HL-60 (cell line): ENCODE measurements around the gene CTR9.
A peak's percentile ranks its signal among the peaks of the same experiment; 100 is the strongest.

ENCODE experiments used
- DNase-seq, 2 experiments: peaks; one replicate each; pipeline ENCODE4 v3.0.0-alpha.2; 2010 to 2020; ENCODE audit warnings: low read depth in 1 of 2, low spot score in 1 of 2
- H3K27ac ChIP-seq: fragments of 250-450 bp; sonication (Bioruptor Pico); replicated peaks from 2 replicates; pipeline ENCODE4 v1.5.1; 2020; ENCODE audit warnings: mild to moderate bottlenecking, moderate library complexity
- H3K27me3 ChIP-seq: fragments of 250-450 bp; sonication (Bioruptor Pico); 2 replicates; pipeline ENCODE4 v1.5.1; 2021; ENCODE audit warnings: mild to moderate bottlenecking, moderate library complexity; ENCODE audit not compliant: insufficient read depth, poor library complexity, severe bottlenecking
- H3K4me3 ChIP-seq: replicated peaks from 2 replicates; pipeline ENCODE4 v1.5.1; 2011; ENCODE audit warnings: mild to moderate bottlenecking, control low read depth, low read length; ENCODE audit not compliant: insufficient read depth
- GABPA ChIP-seq: IDR thresholded peaks from 2 replicates; pipeline ENCODE4 v1.6.1; 2012; ENCODE audit warnings: low read depth
- POLR2AphosphoS5 ChIP-seq: IDR thresholded peaks from 2 replicates; pipeline ENCODE4 v1.6.1; 2012; ENCODE audit warnings: low read depth
- SPI1 ChIP-seq: IDR thresholded peaks from 2 replicates; pipeline ENCODE4 v1.6.1; 2012; ENCODE audit warnings: low read depth, mild to moderate bottlenecking, borderline replicate concordance
- TF ChIP-seq, protein P1 (sequence below): IDR thresholded peaks from one replicate; pipeline ENCODE4 v1.5.1; 2011; ENCODE audit warnings: low read length, control low read depth, inconsistent platforms; ENCODE audit not compliant: insufficient read depth
- TF ChIP-seq, protein P2 (sequence below): IDR thresholded peaks from 2 replicates; pipeline ENCODE4 v1.6.1; 2012; ENCODE audit warnings: low read depth; ENCODE audit not compliant: insufficient replicate concordance

The CTR9 gene

GRCh38 chr11:10730151-10730550, 20.9 kb upstream of the CTR9 start:
- no peak overlapping the region for H3K27ac ChIP-seq

DNA sequence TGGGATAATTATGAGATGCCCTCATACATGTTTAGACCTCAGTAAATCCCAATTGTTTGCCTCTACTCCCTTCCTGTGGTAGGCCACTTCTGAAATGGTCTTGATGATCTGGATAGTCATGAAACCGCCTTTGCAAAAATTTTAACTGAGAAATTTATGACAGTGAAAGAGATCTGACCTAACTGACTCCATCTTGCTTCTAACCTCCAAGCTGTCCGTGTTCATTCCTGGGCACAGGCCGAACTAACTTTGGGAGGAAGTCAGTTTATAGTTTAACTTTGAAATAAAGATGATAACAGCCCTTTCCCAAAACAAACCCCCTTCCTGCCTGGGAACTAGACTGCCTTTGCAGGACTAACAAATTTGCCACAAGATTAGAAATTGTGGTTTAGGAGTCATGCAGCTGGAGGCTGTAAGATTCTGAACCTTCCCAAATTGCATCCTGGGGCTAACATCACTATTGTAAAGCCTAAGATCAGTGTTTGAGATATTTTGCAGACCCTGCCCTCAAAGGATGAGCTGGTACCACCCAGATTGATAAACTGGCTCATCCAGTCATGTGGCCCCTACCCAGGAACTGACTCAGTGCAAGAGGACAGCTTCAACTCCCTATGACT, 19.9 kb upstream of the CTR9 start:
- Histone ChIP-seq H3K27me3 (no peaks in the 10 kb centered on the region), H3K4me3 (no peak overlapping the region), H3K27ac (no peak overlapping the region)
- DNase-seq: no peak
- TF ChIP-seq POLR2AphosphoS5 (no peak), GABPA (no peak), SPI1 (no peak)
- TF ChIP-seq, protein P1, sequence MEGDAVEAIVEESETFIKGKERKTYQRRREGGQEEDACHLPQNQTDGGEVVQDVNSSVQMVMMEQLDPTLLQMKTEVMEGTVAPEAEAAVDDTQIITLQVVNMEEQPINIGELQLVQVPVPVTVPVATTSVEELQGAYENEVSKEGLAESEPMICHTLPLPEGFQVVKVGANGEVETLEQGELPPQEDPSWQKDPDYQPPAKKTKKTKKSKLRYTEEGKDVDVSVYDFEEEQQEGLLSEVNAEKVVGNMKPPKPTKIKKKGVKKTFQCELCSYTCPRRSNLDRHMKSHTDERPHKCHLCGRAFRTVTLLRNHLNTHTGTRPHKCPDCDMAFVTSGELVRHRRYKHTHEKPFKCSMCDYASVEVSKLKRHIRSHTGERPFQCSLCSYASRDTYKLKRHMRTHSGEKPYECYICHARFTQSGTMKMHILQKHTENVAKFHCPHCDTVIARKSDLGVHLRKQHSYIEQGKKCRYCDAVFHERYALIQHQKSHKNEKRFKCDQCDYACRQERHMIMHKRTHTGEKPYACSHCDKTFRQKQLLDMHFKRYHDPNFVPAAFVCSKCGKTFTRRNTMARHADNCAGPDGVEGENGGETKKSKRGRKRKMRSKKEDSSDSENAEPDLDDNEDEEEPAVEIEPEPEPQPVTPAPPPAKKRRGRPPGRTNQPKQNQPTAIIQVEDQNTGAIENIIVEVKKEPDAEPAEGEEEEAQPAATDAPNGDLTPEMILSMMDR: no peak
- TF ChIP-seq, protein P2, sequence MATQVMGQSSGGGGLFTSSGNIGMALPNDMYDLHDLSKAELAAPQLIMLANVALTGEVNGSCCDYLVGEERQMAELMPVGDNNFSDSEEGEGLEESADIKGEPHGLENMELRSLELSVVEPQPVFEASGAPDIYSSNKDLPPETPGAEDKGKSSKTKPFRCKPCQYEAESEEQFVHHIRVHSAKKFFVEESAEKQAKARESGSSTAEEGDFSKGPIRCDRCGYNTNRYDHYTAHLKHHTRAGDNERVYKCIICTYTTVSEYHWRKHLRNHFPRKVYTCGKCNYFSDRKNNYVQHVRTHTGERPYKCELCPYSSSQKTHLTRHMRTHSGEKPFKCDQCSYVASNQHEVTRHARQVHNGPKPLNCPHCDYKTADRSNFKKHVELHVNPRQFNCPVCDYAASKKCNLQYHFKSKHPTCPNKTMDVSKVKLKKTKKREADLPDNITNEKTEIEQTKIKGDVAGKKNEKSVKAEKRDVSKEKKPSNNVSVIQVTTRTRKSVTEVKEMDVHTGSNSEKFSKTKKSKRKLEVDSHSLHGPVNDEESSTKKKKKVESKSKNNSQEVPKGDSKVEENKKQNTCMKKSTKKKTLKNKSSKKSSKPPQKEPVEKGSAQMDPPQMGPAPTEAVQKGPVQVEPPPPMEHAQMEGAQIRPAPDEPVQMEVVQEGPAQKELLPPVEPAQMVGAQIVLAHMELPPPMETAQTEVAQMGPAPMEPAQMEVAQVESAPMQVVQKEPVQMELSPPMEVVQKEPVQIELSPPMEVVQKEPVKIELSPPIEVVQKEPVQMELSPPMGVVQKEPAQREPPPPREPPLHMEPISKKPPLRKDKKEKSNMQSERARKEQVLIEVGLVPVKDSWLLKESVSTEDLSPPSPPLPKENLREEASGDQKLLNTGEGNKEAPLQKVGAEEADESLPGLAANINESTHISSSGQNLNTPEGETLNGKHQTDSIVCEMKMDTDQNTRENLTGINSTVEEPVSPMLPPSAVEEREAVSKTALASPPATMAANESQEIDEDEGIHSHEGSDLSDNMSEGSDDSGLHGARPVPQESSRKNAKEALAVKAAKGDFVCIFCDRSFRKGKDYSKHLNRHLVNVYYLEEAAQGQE: no peak

More at GRCh38 chr11:10730151-10730550, 20.9 kb upstream of the CTR9 start:
- TF ChIP-seq, protein P2: no peak
- TF ChIP-seq, protein P1: no peak
- TF ChIP-seq GABPA (no peak), POLR2AphosphoS5 (no peak), SPI1 (no peak)
- no peaks in the 10 kb centered on the region for H3K27me3 ChIP-seq
- DNase-seq: peak; percentile 66 to 70
- H3K4me3 ChIP-seq: no peak overlapping the region

DNA sequence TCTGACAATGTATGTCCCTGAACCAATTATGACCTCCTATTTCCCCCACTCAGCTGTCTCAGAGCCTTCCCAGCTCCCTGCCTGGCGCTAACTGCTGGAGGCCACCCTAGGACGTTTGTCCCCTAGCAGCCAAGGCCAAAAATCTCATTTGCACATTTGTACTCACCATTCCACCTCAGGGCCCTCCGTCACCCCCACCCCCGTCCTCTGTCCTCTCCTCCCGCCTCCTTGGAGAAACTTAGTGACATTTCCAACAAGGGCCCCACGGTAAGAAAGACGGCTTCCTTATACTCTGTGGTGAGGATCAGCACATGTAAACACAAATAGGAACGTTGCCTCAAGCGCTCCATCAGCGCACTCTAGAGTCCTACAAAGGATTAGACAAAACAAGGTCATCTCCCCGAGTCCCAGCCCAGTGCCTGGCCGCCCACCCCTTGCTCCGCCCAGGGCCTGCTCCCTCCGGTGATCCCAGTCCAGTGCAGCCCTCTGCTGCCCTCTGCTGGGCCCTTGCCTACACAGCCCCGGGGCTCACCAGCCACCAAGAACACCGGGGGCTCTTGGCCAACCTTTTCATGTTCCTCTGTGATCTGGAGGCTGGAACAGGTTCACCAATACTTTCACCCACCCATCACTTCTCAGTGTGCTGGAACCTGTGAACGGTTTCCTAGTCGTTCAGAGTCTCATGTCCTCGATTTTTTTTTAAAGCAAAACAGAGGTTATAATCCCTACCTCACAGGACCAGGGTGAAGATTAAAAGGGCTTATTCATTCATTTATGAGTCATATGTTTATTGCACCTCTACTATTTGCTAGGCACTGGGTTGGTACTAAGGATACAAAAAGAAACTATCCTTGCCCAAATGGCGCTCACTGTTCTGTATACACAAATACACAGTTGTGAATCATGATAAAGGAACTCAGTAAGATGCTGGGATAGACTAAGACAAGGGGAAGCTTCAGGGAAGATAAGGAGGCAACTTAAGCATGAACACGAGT, 15.3 kb upstream of the CTR9 start:
- DNase-seq: peak; percentile 87 to 90
- H3K27me3 ChIP-seq: no peaks in the 10 kb centered on the region
- H3K4me3 ChIP-seq: peak overlapping the region; percentile 15
- TF ChIP-seq SPI1: no peak
- TF ChIP-seq GABPA: no peak
- TF ChIP-seq, protein P2: no peak
- TF ChIP-seq, protein P1: peak; percentile 80
- no peak for TF ChIP-seq POLR2AphosphoS5
- no peak overlapping the region for H3K27ac ChIP-seq
